ENCODE data around the gene ZNF423. TPM values are rescaled to one million over a fixed set of nuclear protein-coding genes. Genes with fewer than 3 reads are reported as not detected.

The ZNF423 gene
- total RNA-seq, 6 experiments from 2014 or later = not detected

DNA sequence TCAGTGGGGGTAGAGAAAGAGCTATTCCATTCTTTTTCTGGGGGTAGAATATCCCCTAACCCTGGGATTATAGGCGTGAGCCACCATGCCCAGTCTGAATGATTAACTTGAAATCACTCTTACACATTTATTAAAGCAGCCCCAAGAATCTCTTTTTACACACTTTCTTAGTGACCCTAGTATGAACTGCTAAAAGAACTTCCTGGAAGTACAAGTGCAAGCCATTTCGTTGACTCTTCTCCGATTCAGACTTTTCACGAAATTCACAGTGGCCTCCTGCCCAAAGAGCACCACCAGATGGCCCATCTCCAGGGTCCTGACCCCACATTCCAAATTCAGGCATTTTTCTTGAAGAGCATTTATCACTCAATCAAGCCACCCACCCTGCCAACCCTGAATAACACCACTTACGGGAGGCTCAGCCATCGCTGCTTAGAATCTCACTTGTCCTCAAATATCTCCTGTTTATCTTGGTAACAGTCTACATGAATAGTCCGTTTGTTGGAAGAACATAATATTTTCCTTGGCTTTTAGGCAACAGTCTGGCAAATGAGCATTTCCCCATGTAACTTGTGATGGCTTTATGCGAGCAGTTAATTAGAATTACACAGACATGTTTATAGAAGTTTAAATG, 28.0 kb downstream of the ZNF423 start:
- no peak for DNase-seq
- H3K4me1 Mint-ChIP-seq (ENCODE audit: low read depth) = no peaks in the 10 kb centered on the region
- no peaks in the 10 kb centered on the region for H3K36me3 Mint-ChIP-seq (ENCODE audit: low read depth)
- peaks cover 19% of the 10 kb centered on the region for H3K27me3 Mint-ChIP-seq (ENCODE audit: insufficient read depth)
- no peak overlapping the region for H3K27ac Mint-ChIP-seq
- no peaks in the 10 kb centered on the region for H3K9me3 Mint-ChIP-seq
- no peak overlapping the region for H3K4me3 Mint-ChIP-seq
- TF ChIP-seq CTCF (IDR thresholded peaks at IDR 0.05) = no peak

DNA sequence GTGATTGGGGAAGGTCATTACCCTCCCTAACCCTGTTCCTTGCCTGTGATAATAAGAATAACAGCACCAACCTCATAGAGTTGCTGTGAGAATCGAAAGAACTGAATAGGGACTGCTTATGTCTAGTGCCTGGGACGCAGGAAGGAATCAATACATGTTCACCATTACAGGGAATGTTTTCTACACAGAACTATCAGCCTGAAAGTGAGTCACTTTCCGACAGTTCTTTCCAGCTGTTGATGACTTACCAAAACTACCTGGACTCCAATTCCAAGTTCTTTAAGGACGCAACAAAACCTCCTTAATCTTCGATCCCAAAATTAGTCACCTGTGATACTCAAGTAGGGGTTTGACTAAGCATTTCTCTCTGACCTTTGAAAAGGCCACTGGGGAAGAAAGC, 29.4 kb downstream of the ZNF423 start:
- Mint-ChIP-seq H3K36me3 (ENCODE audit: low read depth) (no peaks in the 10 kb centered on the region), H3K4me3 (no peak overlapping the region), H3K27ac (no peak overlapping the region), H3K9me3 (no peaks in the 10 kb centered on the region), H3K27me3 (ENCODE audit: insufficient read depth) (peaks cover 19% of the 10 kb centered on the region), H3K4me1 (ENCODE audit: low read depth) (no peaks in the 10 kb centered on the region)
- no peak for TF ChIP-seq CTCF (IDR thresholded peaks at IDR 0.05)
- no peak for DNase-seq

GRCh38 chr16:49825041-49825440, 30.9 kb downstream of the ZNF423 start:
- H3K4me1 Mint-ChIP-seq (ENCODE audit: low read depth) = no peaks in the 10 kb centered on the region
- no peaks in the 10 kb centered on the region for H3K36me3 Mint-ChIP-seq (ENCODE audit: low read depth)
- H3K9me3 Mint-ChIP-seq = no peaks in the 10 kb centered on the region
- no peak overlapping the region for H3K4me3 Mint-ChIP-seq
- H3K27me3 Mint-ChIP-seq (ENCODE audit: insufficient read depth) = peaks cover 8% of the 10 kb centered on the region
- no peak for TF ChIP-seq CTCF (IDR thresholded peaks at IDR 0.05)
- DNase-seq = no peak
- H3K27ac Mint-ChIP-seq = no peak overlapping the region

GRCh38 chr16:49824593-49824992, 31.3 kb downstream of the ZNF423 start:
- Mint-ChIP-seq H3K36me3 (ENCODE audit: low read depth) (no peaks in the 10 kb centered on the region), H3K4me1 (ENCODE audit: low read depth) (no peaks in the 10 kb centered on the region), H3K4me3 (no peak overlapping the region), H3K27ac (no peak overlapping the region), H3K27me3 (ENCODE audit: insufficient read depth) (peaks cover 3% of the 10 kb centered on the region), H3K9me3 (no peaks in the 10 kb centered on the region)
- no peak for TF ChIP-seq CTCF (IDR thresholded peaks at IDR 0.05)
- no peak for DNase-seq

DNA sequence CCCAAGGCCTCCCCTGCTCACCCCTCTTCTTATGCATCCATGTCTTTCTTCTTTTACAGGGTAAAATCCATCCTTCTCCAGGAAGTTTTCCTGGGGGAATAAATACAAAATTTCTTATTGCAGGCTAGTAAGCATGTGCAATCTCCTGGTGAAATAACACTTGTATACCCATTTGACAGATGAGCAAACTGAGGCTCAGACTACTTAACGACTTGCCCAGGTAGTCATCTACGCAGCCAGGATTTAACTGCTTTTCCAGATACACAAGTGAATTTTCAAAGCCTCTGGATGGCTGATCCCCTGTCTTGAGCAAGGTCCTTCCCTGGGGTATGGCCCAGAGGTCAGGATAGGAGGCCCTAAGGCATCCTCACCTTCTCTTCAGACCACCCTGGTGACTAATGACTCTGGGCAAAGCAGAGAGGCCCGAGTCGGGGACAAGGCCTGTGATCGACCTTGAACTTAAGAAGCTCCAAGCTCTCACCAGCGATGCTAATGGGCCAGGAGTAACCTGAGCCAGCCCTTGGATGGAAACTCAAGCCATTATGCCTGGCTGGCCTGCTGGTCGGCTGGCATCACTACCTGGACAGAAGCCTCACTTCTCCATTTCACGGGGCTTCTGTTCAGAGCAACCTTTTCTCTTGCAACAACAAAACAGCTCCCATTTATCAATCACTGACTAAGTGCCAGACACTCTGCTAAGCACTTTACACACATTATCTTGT, 33.1 kb downstream of the ZNF423 start:
- Mint-ChIP-seq H3K27ac (no peak overlapping the region), H3K36me3 (ENCODE audit: low read depth) (no peaks in the 10 kb centered on the region), H3K4me1 (ENCODE audit: low read depth) (no peaks in the 10 kb centered on the region), H3K4me3 (no peak overlapping the region), H3K9me3 (no peaks in the 10 kb centered on the region), H3K27me3 (ENCODE audit: insufficient read depth) (peaks cover 1% of the 10 kb centered on the region)
- TF ChIP-seq CTCF (IDR thresholded peaks at IDR 0.05) = no peak
- DNase-seq = no peak
